ENCODE data around the gene AAK1. TPM values are rescaled to one million over a fixed set of nuclear protein-coding genes. Genes with fewer than 3 reads are reported as not detected.

Gene AAK1
- total and polyA plus RNA-seq, 10 of the 15 experiments (the other 5 are each of a cell fraction or from before 2014, with no cell fraction given) = 2.9 to 41.4 (median 17.5) TPM

- 0 out of 2 replicates have a peak, but pooled peaks have one; percentile 55 for TF ChIP-seq ZBTB40 (IDR thresholded peaks at IDR 0.05; ENCODE audit: borderline replicate concordance)
- no peak for TF ChIP-seq MTA2 (IDR thresholded peaks at IDR 0.05; ENCODE audit: low read depth)
- TF ChIP-seq MLLT1 (IDR thresholded peaks at IDR 0.05) = 0 out of 2 replicates have a peak, but pooled peaks have one; percentile 17
Measured at GRCh38 chr2:69437751-69438154, 205.8 kb downstream of the AAK1 start (continued).

All from GM12878 (cell line).